GM13977 (cell line): ENCODE results near the gene FTO.

Source experiments
- DNase-seq: peaks from one replicate; pipeline ENCODE4 v3.0.0; 2012; ENCODE audit warnings: low spot score
- in situ Hi-C: fragments of 300-500 bp; cut with MboI; formaldehyde crosslinking; loops from one replicate; pipeline ENCODE4 v1.12.0; 2022; ENCODE audit warnings: low sequenced_read_pairs, low pct_unique_long_range_greater_than_20kb, mixed read lengths, inconsistent platforms; ENCODE audit not compliant: unreplicated experiment
- TF ChIP-seq, protein P1 (sequence below): IDR thresholded peaks from 2 replicates; pipeline ENCODE4 v1.5.1; 2012; ENCODE audit warnings: mild to moderate bottlenecking, control low read depth; ENCODE audit not compliant: insufficient read depth; ENCODE audit errors: extremely low read depth, missing control alignments

The FTO gene

DNA sequence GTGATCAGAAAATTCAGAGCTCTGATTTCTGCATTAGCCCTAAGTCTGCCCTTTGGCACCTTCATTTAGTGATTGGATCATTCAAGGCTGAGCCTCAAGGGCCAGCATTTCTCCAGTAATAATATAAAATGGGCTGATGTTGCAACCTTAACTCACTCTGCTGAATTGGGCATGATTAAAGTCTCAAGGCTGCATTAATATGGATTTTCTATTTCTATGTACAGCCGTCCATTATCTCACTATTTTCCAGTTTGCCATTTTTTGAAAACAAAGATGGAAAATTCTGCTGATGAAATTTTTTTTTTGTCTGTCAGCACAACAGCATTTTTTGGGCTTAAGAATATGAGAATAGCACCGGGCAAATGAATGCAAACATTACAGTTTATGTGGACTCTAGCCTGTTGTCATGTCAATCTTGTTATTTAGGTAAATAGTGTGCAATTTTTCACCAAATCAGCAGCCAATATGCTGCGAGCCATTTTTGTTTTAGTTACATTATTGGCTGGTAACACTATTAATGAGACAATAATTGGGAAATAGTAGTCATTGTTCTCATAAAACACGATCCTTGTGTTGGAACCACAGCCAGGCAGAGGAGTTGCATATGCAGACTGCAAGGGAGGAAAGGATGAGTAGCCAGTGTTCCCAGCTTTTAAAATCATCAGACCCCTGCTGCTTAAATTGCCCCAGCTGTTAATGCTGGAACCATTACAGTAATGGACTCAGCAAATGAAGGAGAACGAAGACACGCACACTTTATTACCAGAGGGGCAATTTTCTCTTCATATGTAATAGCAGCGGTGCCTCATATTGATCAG lies 10.5 kb downstream of the FTO start:
- TF ChIP-seq, protein P1, sequence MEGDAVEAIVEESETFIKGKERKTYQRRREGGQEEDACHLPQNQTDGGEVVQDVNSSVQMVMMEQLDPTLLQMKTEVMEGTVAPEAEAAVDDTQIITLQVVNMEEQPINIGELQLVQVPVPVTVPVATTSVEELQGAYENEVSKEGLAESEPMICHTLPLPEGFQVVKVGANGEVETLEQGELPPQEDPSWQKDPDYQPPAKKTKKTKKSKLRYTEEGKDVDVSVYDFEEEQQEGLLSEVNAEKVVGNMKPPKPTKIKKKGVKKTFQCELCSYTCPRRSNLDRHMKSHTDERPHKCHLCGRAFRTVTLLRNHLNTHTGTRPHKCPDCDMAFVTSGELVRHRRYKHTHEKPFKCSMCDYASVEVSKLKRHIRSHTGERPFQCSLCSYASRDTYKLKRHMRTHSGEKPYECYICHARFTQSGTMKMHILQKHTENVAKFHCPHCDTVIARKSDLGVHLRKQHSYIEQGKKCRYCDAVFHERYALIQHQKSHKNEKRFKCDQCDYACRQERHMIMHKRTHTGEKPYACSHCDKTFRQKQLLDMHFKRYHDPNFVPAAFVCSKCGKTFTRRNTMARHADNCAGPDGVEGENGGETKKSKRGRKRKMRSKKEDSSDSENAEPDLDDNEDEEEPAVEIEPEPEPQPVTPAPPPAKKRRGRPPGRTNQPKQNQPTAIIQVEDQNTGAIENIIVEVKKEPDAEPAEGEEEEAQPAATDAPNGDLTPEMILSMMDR: no peak
- DNase-seq: no peak
- in situ Hi-C loops: no loop called here

DNA sequence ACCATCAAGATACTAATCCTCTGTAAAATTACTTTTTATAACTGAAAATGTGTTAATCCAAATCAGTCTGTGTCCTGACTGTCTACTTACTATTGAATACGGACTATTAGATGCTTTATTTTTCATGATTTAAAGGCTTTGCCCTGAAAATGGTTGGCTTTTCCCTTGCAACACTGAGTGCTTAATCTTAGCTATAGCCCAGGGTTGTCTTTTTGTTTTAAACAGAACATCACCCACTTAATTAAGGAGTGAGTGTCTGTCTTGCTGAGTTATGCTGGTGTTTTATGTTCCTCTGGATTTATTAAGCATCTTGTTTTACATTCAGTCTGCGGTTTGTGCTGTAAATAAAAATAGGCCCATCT lies 11.0 kb downstream of the FTO start:
- TF ChIP-seq, protein P1: no peak
- in situ Hi-C loops: no loop called here

DNA sequence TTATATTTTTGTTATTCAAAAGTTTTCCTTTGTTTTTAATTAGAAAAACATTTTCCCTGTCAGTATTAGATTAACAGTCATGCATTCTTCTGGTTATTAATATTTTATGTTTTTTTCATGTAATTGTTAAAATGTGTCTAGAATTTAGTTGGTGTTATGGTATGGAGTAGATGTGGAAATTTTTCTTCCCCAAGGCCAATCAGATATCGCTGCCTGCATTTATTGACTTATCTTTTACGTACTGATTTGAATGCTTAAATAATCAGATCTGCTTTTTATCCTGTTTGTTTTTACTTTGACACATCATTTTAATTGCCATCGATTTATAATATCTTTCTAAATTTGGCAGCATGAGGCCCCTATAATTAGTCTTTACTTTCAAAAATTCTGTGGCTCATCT lies 13.6 kb downstream of the FTO start:
- TF ChIP-seq, protein P1: no peak
- no peak for DNase-seq
- in situ Hi-C loops: no loop called here

More for the DNA sequence above, 11.0 kb downstream of the FTO start:
- no peak for DNase-seq

DNA sequence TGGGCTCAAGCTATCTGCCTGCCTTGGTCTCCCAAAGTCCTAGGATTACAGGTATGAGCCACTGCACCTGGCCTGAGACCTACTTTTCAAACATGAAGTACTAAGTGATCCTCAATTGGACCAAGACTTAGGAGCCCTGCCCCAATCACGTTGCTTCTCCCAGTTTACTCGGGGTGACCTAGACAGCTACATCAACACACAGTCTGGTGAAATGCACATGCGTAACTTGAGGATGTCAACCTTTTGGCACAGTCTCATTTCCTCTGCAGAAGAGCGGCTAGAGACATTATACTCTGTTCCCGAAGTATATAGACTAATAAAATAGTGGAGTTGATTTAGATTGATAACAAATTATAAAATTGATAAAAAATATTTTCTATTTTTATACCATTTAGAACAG lies 17.1 kb downstream of the FTO start:
- TF ChIP-seq, protein P1: no peak
- no peak for DNase-seq
- in situ Hi-C loops: no loop called here

DNA sequence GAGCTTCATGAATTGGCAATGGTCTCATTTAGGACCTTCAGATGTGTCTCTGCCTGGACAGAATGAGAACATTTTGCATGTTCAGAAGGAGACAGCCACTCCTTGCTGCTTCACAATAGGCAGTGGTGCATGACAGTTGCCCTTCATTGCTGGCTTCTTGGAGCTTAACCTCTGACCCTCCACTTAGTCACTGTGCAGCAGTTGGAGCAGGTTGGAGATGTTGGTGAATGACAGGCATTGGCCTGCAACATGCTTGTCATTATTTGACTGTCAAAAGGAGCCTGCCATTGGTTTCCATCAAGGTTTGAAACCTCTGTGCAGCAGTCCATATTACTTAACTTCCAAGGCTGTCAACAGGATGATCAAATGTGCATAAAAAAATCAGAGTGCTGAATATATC lies 22.7 kb downstream of the FTO start:
- TF ChIP-seq, protein P1: no peak
- no peak for DNase-seq
- in situ Hi-C loops: no loop called here

DNA sequence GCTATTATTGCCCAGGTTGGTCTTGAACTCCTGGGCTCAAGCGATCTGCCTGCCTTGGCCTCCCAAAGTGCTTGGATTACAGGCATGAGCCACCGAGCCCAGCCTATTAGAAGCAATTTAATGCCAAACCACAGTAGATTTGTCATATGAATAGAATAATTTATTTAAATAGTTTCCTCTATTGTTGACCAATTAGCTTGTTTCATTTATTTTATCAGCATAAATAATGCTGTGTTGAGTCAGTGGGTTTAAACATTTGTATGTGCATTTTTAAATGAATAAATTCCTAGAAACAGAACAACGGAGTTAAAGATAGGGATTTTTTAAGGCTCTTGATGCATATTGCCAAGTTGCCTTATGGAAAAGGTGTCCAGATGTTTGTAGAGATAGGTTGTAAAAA lies 26.7 kb downstream of the FTO start:
- TF ChIP-seq, protein P1: no peak
- in situ Hi-C loops: no loop called here
- no peak for DNase-seq
